GM19351 (cell line): ENCODE measurements around the gene PKIB.
"Not testable (repeated sequence)": the region's sequence is repeated elsewhere in the genome, so short reads cannot be mapped to it uniquely, and the experiment has no call there.

Source experiments
- ATAC-seq: cut with Tn5 transposase; IDR thresholded peaks from one replicate; pipeline ENCODE4 v1.9.1; 2021; ENCODE audit warnings: mild to moderate bottlenecking, moderate library complexity; ENCODE audit not compliant: unreplicated experiment

The PKIB gene, protein sequence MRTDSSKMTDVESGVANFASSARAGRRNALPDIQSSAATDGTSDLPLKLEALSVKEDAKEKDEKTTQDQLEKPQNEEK

DNA sequence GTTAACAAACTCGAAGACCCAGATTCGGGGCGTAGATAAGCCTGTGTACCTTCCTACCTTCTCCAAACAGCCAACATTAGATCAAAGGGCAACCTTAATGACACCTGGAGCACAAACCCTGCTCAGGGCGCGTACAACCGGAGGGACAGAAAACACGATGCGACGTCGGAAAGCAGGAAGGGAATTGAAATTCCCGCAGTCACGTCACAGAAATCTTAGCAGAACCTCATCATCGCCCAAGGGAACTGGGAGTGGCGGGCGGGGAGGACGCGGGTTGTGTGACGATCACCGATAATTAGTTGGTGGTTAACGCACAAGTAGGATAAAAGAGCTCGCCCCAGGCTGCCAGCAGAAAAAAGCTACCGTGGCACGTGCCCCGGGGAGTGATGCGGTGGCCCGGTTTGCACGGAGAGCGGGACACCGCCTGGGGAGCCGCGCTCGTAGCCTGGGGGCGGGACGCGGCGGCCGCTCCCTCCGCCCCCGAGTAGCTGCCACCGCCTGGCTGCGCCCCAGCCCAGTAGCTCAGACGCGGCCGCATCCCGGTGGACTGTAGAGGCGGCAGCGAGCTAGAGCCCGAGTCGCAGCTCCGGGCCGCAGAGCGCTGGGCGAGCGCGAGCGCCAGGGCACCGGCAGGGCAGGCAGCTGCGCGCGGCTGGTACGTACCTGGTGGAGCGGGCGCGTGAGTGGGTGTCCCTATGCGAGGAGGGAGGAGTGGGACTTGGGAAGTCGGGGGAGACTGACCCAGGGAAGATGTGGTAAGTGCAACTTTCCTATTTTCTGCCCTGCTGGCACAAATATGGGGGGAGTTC is at the start of gene PKIB:
PKIB (plus strand) TSS at position 525 of the 809 bp plus-strand sequence. CDS start 107,390 bp downstream, outside the sequence.
- peak; percentile 94 for ATAC-seq

DNA sequence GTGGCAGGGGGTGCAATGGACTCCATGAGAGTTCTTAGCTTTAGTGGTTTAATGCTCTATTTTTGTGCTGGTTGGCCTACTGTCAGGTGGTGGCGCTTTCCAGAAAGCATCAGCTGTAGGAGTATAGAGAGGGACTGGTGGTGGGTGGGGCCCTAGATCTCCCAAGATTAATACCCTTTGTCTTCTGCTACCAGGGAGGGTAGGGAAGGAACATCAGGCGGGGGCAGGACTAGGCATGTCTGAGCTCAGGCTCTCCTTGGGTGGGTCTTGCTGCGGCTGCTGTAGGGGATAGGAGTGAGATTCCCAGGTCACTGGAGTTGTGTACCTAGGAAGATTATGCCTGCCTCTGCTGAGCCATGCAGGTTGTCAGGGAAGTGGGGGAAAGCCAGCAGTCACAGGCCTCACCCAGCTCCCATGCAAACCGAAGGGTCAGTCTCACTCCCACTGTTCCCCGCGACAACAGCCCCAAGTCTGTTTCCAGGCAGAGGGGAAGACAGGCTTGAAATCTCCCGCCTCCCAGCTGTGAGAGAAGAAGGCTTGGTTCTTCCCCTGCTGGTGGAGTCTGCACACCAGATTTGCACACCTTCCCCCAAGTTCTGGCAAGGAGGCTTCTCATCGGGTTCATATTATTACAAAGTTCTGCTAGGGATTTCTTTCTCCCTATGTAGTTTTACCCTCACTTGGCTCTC is 46.7 kb upstream of the PKIB start:
- ATAC-seq: no peak

DNA sequence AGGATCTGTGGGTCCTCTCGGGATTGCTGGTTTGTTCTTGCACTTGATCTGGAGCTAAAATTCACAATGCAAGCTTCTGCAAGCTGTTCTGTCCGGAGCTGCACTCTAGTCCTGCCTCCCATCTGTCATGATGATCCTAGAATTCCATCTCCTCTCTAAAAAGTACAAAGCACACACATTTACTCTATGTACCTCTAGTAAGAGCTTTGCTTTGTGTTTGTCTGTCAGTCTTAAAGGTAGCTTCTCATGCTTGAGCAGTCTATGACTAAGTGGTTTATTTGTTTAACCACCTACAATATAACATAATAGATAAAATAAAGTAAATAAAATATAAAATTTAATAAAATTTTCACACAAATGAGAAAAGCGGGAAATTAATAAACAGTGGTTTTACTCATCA is 46.0 kb upstream of the PKIB start:
- no peak for ATAC-seq

DNA sequence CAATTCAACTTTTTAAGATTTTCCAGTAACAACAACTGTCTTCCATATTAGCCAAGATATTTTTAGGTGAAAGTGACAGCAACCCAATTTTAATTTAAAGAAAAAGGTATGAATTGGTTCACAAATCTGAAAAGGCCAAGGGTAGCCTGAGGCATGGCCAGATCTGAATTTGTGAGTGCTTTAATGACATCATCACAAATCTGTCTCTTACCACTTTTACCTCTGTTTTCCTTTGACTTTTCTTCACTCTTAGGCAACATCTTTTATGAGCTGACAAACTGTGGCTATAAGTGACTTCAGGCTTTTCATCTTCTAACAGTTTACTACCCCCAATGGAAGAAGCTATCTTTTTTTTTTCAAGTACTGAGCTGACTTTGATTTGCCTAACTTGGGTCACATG is 44.5 kb upstream of the PKIB start:
- no peak for ATAC-seq

DNA sequence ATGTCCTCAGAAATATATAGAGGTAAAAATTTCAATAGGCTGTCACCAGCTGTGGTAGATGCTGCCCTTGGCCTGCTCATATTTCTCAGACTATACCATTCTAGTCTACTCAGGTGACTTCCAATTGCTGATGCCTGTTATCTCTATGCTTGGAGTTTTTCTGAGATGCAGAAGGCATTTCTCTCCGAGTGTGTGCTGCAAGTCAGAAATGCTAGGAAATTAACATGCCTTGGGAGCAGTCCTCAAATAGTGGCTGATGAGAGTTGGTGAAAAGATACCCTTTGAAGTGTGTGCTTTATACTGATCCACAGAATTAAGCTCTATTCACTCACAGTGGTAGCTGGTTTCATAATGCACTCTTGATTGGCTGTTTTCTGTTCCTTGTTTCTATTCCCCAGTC is 43.2 kb upstream of the PKIB start:
- ATAC-seq: no peak

DNA sequence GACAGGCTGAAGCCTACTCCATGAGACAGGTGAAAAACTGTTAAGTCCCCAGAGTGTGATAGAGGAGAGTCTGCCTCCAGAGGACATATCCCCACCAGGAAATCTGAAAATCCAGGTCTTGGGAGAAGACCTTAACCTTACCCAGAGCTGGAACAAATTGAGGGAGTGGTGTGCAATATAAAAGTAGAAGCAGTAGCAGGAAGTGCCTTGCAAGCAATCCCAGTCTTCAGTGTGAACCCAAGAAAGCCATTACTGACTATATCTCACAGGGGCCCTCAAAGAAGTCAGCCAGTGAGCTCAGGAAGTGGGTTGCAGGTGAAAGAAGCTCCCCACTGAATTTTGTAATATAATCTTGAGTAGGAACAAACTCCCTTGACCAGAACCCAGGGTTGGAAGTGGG is 41.9 kb upstream of the PKIB start:
- ATAC-seq: no peak

DNA sequence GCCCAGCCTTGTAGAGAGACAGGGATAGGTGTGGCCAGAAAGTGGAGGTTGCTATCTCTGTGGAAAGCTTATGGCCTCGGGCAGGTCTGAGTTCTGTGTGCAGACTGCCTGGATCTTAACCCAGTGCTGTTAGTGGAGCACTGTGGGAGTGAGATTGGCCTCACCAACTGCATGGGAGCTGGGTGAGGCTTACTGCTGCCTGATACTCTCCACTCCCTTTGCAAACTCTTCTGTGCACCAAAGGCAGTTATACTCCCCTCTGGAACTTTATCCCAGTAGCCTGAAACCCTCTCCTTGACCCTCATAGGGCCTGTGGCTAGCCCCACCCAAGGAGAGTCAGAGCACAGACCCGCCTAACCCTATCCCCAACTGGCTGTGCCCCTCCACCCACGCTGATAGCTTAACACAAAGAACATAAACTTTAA is 41.4 kb upstream of the PKIB start:
- ATAC-seq: no peak

DNA sequence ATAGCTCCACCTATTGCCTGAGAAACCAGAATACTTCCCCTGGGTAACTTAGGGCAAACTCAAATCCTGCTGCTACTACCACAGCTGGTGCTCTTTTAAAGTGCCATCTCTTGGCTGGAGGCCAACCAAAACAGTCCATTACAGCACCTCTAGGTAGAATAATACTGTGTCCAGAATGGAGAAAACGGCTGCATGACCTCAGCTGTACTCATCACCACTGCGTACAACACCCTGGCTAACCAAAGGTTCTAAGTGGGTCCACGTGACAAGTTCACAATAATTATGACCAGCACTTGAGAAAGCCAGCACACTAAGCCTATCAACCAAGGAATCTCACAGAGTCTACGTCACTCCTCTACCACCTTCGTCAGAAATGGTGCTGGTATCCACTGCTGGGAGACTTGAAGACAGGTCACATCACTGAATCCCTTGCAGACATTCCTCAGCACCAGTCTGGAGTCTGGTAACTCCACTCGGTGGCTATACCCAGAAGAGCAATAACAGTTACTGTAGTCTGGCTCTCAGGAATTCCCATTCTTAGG is 40.9 kb upstream of the PKIB start:
- no peak for ATAC-seq

DNA sequence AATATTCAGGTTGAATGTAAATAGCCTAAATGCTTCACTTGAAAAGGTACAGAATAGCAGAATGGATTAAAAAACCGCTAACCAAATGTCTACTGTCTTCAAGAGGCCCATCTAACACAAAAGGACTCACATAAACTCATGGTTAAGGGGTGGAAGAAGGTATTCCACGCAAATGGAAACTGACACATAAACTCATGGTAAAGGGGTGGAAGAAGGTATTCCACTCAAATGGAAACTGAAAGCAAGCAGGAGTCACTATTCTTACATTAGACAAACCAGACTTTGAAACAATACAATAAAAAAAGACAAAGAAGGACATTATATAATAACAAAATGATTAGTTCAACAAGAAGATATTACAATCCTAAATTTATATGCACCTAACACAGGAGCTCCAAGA is 38.3 kb upstream of the PKIB start:
- peak; percentile 46 for ATAC-seq

DNA sequence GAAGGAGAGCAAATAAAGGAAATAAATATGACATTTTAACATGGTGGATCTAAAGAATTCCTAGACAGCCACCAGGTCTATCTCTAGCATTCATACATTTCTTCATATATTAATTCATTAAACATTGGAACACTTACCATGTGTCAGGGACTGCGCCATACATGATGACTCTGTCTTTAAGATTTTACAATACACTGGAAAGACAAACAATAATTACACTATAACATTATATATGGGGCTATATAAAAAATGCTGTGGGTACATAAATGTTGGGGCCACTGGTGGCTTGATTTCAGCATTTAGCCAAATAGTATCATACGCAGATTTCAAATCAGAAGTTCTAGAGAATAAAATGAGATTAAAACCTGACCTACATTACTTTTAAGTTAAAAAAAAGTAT is 33.3 kb upstream of the PKIB start:
- no peak for ATAC-seq

DNA sequence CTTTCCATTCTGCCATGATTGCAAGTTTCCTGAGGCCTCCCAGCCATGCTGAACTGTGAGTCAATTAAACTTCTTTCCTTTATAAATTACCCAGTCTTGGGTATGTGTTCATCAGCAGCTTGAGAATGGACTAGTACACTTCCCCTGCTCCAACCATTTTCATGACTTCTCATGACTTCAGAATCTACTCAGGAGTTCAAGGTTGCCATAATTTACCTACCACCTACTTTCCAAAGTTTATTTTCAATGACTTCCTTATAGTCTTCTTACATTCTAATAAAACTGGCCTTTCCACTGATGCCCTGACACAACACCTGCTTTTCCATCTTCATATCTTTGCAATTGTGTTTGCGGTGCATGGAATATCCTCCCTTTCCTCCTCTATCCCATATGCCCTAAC is 31.2 kb upstream of the PKIB start:
- ATAC-seq: no peak

DNA sequence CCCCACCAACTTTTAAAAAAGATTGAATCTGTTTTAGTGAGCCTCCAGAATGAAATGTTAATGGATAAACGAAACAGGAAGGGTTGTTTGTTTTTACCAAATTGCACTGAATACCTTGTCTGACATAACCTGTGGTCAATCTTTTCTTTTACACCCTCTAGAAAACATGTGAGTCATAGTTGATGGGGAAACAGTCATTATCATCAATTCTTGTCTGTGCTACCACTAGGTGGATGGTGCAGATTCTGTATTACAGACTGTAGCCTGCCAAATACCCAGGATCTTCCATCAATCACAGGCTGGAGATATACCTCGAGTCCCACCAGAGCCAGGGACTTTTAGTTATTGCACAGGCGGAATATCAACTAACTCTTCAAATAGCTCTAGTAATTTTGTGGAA is 29.5 kb upstream of the PKIB start:
- no peak for ATAC-seq

DNA sequence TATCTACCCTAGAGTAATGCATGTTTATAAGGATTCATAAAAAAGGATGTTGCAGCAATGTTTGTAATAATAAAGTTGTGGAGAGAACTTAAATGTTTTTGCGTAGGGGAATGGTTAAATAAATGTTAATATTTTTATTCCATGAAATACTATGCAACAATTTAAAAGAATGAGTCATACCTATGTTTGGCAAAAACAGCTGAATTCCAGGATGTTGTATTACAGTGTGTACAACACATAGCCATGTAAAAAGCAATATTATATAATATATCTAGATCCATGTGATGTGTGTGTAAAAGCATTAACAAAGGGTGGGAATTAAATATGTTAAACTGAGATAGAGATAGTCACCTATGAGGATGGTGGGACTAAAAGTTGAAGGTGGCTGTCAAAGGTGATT is 21.1 kb upstream of the PKIB start:
- ATAC-seq: no peak

DNA sequence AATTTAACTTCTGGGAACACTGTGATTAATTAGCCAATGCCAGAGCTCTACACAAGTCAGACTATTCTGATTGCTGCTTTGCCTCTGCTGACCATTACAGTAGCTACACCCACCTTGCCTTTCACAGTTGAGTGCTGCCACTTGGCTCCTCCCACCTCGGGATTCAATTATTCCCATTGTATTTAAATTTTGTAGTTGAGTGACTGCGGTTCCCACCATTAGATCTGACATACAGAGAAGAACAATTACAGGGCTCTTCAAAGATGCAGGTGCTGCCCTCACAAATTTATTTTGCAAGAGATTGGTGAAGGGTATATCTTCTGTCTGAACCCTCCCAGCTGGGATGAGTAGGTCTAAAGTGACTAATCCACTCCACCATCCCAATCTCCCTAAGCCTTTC is 11.9 kb upstream of the PKIB start:
- not testable (repeated sequence) for ATAC-seq

DNA sequence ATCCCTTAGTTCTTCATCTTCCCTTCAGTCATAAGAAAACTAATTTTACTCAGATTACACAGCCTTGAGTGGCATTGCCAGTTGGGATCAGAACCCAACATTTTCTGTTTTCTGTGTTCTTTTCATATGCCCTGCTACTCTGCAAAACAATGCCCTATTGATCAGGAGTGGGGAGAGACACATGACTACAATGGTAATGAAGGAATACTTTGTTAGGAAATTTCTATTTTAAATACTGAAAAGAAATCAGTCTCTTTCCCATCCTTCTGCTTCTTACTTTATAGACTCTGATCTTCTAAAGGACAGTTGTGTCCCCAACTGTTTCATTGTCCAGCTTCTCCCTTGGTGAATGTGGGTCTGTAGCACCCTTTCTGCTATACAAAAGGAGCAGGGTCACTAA is 5.5 kb upstream of the PKIB start:
- no peak for ATAC-seq

DNA sequence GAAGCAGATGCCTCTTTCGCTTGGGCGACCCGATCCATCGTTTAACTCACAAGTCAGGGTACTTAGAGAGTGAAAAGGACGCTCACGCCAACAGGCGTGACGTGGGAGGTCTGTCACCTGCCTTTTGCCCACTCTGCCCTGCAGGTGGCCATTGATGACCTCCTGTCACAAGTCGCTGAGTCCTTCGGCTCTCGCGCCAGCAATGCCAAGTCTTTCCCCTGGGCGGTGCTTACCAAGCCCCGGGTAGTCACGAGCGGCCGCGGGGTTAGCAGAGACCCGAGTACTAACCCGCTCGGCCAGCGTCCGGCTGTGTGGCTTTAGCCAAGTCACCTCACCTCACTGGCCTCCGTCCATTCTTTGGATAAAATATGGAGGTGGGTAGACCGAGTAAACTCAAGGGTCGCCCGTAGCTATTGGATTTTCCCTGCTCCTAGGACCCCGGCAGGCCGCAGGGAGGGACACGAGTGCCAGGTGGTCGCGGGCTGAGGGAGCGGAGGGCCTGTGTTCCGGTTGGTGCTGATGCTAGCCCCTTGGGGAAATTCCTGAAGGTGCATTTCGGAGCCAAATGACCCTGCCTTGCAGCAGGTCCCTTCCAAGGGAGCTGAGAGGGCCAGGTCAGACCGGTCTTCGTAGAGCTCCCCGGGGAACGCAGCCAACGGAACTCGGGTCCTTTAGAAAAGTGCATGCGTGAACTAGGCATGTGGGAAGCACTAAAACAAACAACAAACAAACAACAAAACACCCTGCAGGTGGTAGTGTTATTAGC is 668 bp downstream of the PKIB start:
- peak; percentile 42 for ATAC-seq

DNA sequence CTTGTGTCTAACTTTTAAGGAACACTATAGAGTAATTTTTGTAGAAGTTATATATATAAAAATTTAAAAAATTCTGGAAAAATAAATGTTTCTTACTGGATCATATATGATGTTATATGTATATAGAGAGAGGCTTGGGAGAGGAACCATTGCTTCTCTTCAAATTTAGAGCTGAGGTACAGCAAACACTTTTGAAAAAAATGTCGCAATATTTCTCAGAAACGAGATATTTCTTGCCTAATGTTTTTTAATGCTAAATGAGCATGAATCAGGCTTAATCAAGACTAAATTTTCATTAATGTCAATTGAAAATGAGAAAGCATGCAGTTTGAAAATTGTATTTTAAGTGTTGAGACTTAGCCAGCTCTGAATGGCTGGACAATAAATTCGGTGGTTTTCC is 2.6 kb downstream of the PKIB start:
- ATAC-seq: no peak

DNA sequence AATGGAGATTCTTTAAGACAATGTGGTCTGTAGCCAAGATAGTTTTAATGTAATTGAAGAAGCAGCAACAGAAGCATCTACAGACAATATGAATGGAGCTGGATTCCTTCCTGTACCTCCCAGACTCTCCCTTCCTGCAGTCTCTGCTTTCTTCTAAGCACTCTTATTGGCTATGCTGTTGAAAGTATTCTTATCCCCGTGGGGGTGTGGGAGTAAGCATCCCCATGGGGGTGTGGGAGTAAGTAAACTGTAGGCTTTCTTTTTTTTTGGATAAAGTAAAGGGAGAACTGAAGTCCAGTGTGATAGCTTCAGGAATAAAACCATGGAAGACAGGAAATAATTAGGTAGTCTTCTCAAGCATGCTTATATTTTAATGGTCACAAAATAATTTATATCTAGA is 4.1 kb downstream of the PKIB start:
- no peak for ATAC-seq

DNA sequence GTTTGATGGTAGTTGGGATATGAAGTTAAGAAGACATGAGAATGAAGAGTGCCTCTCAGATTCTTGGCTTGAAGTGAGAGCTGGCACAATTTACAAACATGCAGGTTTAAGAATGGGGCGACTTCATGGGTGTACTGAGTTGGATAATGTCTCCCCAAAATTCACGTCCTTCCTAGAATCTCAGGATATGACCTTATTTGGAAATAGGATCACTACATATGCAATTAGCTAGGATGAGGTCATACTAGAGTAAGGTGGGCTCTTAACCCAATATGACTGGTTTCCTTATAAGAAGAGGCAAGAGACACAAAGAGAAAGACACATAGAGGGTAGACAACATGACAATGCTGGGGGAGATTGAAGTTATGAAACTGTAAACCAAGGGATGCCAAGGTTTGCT is 5.2 kb downstream of the PKIB start:
- ATAC-seq: no peak

DNA sequence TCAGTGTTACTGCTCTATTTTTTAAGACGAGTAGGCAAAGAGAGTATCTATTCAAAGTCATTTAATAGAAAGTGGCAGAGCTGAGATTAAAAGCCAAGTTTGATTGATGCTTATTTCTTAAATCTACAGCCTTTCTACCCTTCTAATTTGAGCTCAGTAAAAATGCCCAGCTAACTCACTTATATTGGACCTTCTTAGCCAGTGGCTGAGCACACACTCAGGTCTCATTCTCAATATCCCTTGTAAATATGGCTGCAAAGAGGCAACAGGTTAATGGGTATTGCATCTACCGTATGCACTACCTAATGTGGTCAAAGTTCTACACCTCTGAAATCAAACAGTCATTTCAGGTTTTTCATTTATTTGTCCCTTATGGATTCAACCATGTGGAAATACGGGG is 6.7 kb downstream of the PKIB start:
- ATAC-seq: no peak

DNA sequence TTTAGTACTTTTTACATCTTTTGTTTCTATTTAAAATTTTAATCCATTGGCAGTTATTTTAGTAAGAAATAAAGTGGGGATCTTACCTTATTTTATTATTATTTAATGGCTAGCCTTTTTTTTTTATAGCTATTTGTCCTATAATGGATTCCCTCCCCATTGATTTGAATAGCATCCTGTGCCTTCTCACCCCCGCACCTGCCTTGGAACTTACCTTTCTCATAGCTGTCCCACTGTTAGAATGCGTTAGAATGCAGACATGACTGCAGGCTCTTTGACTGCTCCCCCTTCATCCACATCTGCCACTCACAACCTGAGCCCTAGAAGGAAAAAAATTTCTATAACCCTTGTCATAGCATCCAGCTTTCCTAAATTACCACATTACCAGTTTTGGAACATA is 9.1 kb downstream of the PKIB start:
- ATAC-seq: no peak
